ENCODE measurements around the gene PLXNB3. TPM values are rescaled to one million over a fixed set of nuclear protein-coding genes. Genes with fewer than 3 reads are reported as not detected.

Gene PLXNB3
- total and polyA plus RNA-seq, 4 donors, result 0.11 to 0.69 (median 0.46) TPM

DNA sequence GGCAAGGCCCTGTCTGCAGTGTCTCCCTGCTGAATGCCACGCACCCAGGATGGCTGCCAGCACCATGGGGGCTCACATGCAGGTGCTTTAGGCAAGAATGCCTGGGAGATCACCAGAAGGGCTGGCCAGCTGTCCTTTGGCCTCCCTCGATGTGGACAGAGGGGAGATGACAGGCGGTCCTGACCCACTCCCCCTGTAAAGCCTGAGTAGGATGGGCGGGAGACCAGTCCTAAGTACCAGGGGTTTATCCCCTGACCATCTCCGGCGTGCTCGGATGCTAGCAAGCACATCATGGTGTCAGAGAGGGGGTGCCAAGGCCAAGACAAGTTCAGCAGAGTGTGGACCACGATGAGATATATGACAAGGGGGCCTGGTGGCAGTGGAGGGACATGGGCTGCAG lies 61.0 kb downstream of the PLXNB3 start:
- Histone ChIP-seq H3K9me3 (ENCODE audit: control insufficient read depth in 4 of 4, low read length in 3 of 4) (no peaks in the 10 kb centered on the region), H3K27ac (ENCODE audit: low read depth in 1 of 2, low read length in 2 of 2) (no peak overlapping the region), H3K4me3 (ENCODE audit: low read depth in 1 of 3, low read length in 3 of 3) (no peak overlapping the region), H3K4me1 (ENCODE audit: control insufficient read depth in 4 of 4, insufficient read depth in 4 of 4, low read length in 3 of 4) (peaks cover 0 to 5% (median 2%) of the 10 kb centered on the region in 4 donors), H3K9ac (ENCODE audit: low read depth in 1 of 2, low read length in 2 of 2) (no peak overlapping the region), H3K36me3 (ENCODE audit: control insufficient read depth in 4 of 4, insufficient read depth in 3 of 4, low read depth in 1 of 4, low read length in 3 of 4) (no peaks in the 10 kb centered on the region), H3K27me3 (ENCODE audit: control insufficient read depth in 4 of 4, insufficient read depth in 4 of 4, low read length in 3 of 4) (peaks cover 0 to 9% (median 0%) of the 10 kb centered on the region in 4 donors)
- TF ChIP-seq, protein P1, sequence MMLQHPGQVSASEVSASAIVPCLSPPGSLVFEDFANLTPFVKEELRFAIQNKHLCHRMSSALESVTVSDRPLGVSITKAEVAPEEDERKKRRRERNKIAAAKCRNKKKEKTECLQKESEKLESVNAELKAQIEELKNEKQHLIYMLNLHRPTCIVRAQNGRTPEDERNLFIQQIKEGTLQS (IDR thresholded peaks at IDR 0.05), result no peak
- TF ChIP-seq CTCF (IDR thresholded peaks at IDR 0.05; ENCODE audit: low read depth, low read length, missing input control), result no peak
- no peak for TF ChIP-seq GABPA (IDR thresholded peaks at IDR 0.05 in 1 of 2, conservative IDR thresholded peaks at IDR 0.05 in 1 of 2)
- no peak for TF ChIP-seq RAD21 (IDR thresholded peaks at IDR 0.05)
- TF ChIP-seq RXRA (IDR thresholded peaks at IDR 0.05), result no peak
- no peak for TF ChIP-seq YY1 (IDR thresholded peaks at IDR 0.05)
- TF ChIP-seq FOXA1 (IDR thresholded peaks at IDR 0.05), result no peak
- TF ChIP-seq, protein P2, sequence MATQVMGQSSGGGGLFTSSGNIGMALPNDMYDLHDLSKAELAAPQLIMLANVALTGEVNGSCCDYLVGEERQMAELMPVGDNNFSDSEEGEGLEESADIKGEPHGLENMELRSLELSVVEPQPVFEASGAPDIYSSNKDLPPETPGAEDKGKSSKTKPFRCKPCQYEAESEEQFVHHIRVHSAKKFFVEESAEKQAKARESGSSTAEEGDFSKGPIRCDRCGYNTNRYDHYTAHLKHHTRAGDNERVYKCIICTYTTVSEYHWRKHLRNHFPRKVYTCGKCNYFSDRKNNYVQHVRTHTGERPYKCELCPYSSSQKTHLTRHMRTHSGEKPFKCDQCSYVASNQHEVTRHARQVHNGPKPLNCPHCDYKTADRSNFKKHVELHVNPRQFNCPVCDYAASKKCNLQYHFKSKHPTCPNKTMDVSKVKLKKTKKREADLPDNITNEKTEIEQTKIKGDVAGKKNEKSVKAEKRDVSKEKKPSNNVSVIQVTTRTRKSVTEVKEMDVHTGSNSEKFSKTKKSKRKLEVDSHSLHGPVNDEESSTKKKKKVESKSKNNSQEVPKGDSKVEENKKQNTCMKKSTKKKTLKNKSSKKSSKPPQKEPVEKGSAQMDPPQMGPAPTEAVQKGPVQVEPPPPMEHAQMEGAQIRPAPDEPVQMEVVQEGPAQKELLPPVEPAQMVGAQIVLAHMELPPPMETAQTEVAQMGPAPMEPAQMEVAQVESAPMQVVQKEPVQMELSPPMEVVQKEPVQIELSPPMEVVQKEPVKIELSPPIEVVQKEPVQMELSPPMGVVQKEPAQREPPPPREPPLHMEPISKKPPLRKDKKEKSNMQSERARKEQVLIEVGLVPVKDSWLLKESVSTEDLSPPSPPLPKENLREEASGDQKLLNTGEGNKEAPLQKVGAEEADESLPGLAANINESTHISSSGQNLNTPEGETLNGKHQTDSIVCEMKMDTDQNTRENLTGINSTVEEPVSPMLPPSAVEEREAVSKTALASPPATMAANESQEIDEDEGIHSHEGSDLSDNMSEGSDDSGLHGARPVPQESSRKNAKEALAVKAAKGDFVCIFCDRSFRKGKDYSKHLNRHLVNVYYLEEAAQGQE (IDR thresholded peaks at IDR 0.05), result no peak
- TF ChIP-seq JUND (IDR thresholded peaks at IDR 0.05), result no peak
- TF ChIP-seq EGR1 (IDR thresholded peaks at IDR 0.05; ENCODE audit: low read depth in 2 of 2), result no peak
- no peak for TF ChIP-seq HNF4A (conservative IDR thresholded peaks at IDR 0.05)
- no peak for TF ChIP-seq SP1 (IDR thresholded peaks at IDR 0.05)
- TF ChIP-seq, protein P3, sequence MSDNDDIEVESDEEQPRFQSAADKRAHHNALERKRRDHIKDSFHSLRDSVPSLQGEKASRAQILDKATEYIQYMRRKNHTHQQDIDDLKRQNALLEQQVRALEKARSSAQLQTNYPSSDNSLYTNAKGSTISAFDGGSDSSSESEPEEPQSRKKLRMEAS (IDR thresholded peaks at IDR 0.05), result no peak
- TF ChIP-seq FOXA2 (IDR thresholded peaks at IDR 0.05), result no peak
- TF ChIP-seq, protein P4, sequence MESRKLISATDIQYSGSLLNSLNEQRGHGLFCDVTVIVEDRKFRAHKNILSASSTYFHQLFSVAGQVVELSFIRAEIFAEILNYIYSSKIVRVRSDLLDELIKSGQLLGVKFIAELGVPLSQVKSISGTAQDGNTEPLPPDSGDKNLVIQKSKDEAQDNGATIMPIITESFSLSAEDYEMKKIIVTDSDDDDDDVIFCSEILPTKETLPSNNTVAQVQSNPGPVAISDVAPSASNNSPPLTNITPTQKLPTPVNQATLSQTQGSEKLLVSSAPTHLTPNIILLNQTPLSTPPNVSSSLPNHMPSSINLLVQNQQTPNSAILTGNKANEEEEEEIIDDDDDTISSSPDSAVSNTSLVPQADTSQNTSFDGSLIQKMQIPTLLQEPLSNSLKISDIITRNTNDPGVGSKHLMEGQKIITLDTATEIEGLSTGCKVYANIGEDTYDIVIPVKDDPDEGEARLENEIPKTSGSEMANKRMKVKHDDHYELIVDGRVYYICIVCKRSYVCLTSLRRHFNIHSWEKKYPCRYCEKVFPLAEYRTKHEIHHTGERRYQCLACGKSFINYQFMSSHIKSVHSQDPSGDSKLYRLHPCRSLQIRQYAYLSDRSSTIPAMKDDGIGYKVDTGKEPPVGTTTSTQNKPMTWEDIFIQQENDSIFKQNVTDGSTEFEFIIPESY (IDR thresholded peaks at IDR 0.05), result no peak
- TF ChIP-seq TAF1 (conservative IDR thresholded peaks at IDR 0.05), result no peak
- TF ChIP-seq NR2F2 (IDR thresholded peaks at IDR 0.05), result no peak
- no peak for TF ChIP-seq HNF4G (IDR thresholded peaks at IDR 0.05)
- WGBS, result 79% methylated on average over 8 of the region's 8 CpGs
- DNase-seq (ENCODE audit: low spot score), result no peak

Other genes starting within 250 kb of the PLXNB3 start
- gene ATP2B3, start 246.6 kb upstream of the PLXNB3 start, total RNA-seq, result not detected
- gene ATP2B3, start 246.6 kb upstream of the PLXNB3 start, polyA plus RNA-seq, result not detected
- gene CCNQ, start 165.1 kb upstream of the PLXNB3 start, total RNA-seq, result 1 to 10 TPM; 8.9 to 9.7 TPM
- 10 to 100 TPM in 1 of 2 donors, 1 to 10 TPM in 1; 9.9 to 14.7 TPM for gene CCNQ, start 165.1 kb upstream of the PLXNB3 start, polyA plus RNA-seq
- gene DUSP9, start 117.0 kb upstream of the PLXNB3 start, total RNA-seq, result 100 to 1,000 TPM in 1 of 2 donors, 1 to 10 TPM in 1; 1.9 to 164 TPM
- under 1 TPM; 0.42 to 0.90 TPM for gene DUSP9, start 117.0 kb upstream of the PLXNB3 start, polyA plus RNA-seq
- gene PNCK, start 90.4 kb upstream of the PLXNB3 start, total RNA-seq, result under 1 TPM in 1 of 2 donors, not detected in 1; 0.17 TPM
- under 1 TPM in 1 of 2 donors, not detected in 1; 0.02 TPM for gene PNCK, start 90.4 kb upstream of the PLXNB3 start, polyA plus RNA-seq
- 10 to 100 TPM in 1 of 2 donors, under 1 TPM in 1; 0.84 to 44.4 TPM for gene SLC6A8, start 76.3 kb upstream of the PLXNB3 start, total RNA-seq
- gene SLC6A8, start 76.3 kb upstream of the PLXNB3 start, polyA plus RNA-seq, result 1 to 10 TPM in 1 of 2 donors, under 1 TPM in 1; 0.25 to 1.9 TPM
- gene BCAP31, start 39.9 kb upstream of the PLXNB3 start, total RNA-seq, result 100 to 1,000 TPM in 1 of 2 donors, 10 to 100 TPM in 1; 64.6 to 101 TPM
- 100 to 1,000 TPM; 136 to 158 TPM for gene BCAP31, start 39.9 kb upstream of the PLXNB3 start, polyA plus RNA-seq
- 10 to 100 TPM in 1 of 2 donors, 1 to 10 TPM in 1; 5.6 to 10.8 TPM for gene ABCD1, start 39.4 kb upstream of the PLXNB3 start, total RNA-seq
- gene ABCD1, start 39.4 kb upstream of the PLXNB3 start, polyA plus RNA-seq, result 1 to 10 TPM; 4.0 to 9.6 TPM
- gene SRPK3, start 16.8 kb downstream of the PLXNB3 start, total RNA-seq, result under 1 TPM in 1 of 2 donors, not detected in 1; 0.05 TPM
- gene SRPK3, start 16.8 kb downstream of the PLXNB3 start, polyA plus RNA-seq, result not detected
- 10 to 100 TPM; 23.3 to 30.1 TPM for gene IDH3G, start 30.1 kb downstream of the PLXNB3 start, total RNA-seq
- 10 to 100 TPM; 32.0 to 40.9 TPM for gene IDH3G, start 30.1 kb downstream of the PLXNB3 start, polyA plus RNA-seq
- gene SSR4, start 30.4 kb downstream of the PLXNB3 start, total RNA-seq, result 100 to 1,000 TPM; 125 to 150 TPM
- gene SSR4, start 30.4 kb downstream of the PLXNB3 start, polyA plus RNA-seq, result 100 to 1,000 TPM; 458 to 459 TPM
- 1 to 10 TPM in 1 of 2 donors, under 1 TPM in 1; 0.28 to 1.8 TPM for gene PDZD4, start 66.3 kb downstream of the PLXNB3 start, total RNA-seq
- 1 to 10 TPM in 1 of 2 donors, under 1 TPM in 1; 0.15 to 1.1 TPM for gene PDZD4, start 66.3 kb downstream of the PLXNB3 start, polyA plus RNA-seq
- gene L1CAM, start 121.9 kb downstream of the PLXNB3 start, total RNA-seq, result under 1 TPM in 1 of 2 donors, not detected in 1; 0.59 TPM
- under 1 TPM; 0.28 to 0.39 TPM for gene L1CAM, start 121.9 kb downstream of the PLXNB3 start, polyA plus RNA-seq
- not detected for gene AVPR2, start 140.4 kb downstream of the PLXNB3 start, total RNA-seq
- gene AVPR2, start 140.4 kb downstream of the PLXNB3 start, polyA plus RNA-seq, result under 1 TPM in 1 of 2 donors, not detected in 1; 0.05 TPM
- 10 to 100 TPM; 12.5 to 28.1 TPM for gene ARHGAP4, start 162.0 kb downstream of the PLXNB3 start, total RNA-seq
- 1 to 10 TPM; 3.3 to 8.0 TPM for gene ARHGAP4, start 162.0 kb downstream of the PLXNB3 start, polyA plus RNA-seq
- 10 to 100 TPM; 20.5 to 30.6 TPM for gene NAA10, start 170.8 kb downstream of the PLXNB3 start, total RNA-seq
- 10 to 100 TPM; 58.2 to 58.8 TPM for gene NAA10, start 170.8 kb downstream of the PLXNB3 start, polyA plus RNA-seq
- 1 to 10 TPM; 7.5 to 7.9 TPM for gene RENBP, start 180.4 kb downstream of the PLXNB3 start, total RNA-seq
- gene RENBP, start 180.4 kb downstream of the PLXNB3 start, polyA plus RNA-seq, result 1 to 10 TPM; 1.0 to 6.4 TPM
- 10 to 100 TPM; 15.6 to 26.9 TPM for gene HCFC1, start 207.6 kb downstream of the PLXNB3 start, total RNA-seq
- gene HCFC1, start 207.6 kb downstream of the PLXNB3 start, polyA plus RNA-seq, result 10 to 100 TPM in 1 of 2 donors, 1 to 10 TPM in 1; 7.9 to 12.1 TPM
- gene TMEM187, start 208.5 kb downstream of the PLXNB3 start, total RNA-seq, result 1 to 10 TPM; 2.9 TPM
- 1 to 10 TPM; 5.3 to 5.8 TPM for gene TMEM187, start 208.5 kb downstream of the PLXNB3 start, polyA plus RNA-seq